HG03097 (cell line): Measurements from ENCODE around the gene IL17B.

Experiments used
- ATAC-seq: cut with Tn5 transposase; IDR thresholded peaks from one replicate; pipeline ENCODE4 v1.9.1; 2021; ENCODE audit not compliant: unreplicated experiment, low FRiP score

Gene IL17B, protein sequence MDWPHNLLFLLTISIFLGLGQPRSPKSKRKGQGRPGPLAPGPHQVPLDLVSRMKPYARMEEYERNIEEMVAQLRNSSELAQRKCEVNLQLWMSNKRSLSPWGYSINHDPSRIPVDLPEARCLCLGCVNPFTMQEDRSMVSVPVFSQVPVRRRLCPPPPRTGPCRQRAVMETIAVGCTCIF

GRCh38 chr5:149379177-149379761 is at the start of gene IL17B:
Gene IL17B (minus strand): TSS chr5:149379292. CDS start chr5:149379225, 67 bp downstream.
- ATAC-seq, result no peak

- ATAC-seq, result no peak
Observed at GRCh38 chr5:149428032-149428431, 48.9 kb upstream of the IL17B start.

DNA sequence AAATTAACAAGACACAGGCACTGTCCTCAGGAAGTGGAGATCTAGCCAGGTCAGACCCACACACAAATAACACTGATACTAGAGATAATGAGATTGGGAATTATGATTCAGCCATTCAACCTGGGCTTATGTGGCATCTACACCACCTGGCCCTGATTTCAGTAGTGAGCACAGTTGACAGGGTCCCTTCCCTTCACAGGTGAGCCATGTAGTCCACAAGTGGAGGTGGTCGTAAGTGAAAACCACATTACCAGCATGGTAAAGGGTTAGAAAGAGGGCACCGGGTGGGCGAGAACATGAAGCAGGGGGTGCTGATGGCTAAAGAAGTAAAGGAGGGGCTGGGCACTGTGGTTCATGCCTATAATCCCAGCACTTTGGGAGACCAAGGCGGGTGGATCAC is 48.3 kb upstream of the IL17B start:
- ATAC-seq, result no peak

DNA sequence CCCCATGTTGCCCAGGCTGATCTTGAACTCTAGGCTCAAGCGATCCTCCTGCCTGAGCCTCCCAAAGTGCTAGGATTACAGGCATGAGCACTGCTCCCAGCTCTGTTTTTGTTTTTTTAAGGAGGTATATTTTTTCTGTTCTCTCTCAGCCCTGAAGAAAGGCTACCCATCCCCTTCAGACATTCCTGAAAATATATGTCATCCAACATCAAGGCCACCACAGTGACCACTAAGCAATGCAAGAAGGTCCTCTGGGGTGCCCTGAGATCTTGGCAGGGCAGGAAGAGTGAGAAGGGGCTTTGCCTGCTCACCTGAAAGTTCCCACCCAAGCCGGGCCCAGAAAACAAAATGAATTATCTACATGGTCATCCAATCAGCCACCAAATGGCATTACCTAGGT is 47.8 kb upstream of the IL17B start:
- no peak for ATAC-seq

DNA sequence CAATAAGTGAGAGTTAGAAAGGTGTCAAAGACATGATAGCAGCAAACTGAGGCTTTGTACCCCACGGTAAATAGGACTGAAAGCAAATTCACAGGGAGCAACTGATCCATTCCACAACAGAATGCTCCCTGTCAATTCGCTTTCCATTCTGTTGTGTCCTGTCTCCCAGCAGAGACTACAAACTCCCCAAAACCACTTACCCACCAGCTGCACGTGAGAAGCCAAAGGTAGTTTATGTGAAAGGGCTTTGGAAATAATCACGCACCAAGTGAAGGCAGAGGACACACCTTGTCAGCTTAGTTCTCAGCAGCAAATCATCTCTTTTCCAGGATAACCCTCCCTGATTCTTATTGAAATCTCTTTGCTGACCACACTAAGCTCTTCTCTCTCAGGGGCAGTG is 46.6 kb upstream of the IL17B start:
- no peak for ATAC-seq

DNA sequence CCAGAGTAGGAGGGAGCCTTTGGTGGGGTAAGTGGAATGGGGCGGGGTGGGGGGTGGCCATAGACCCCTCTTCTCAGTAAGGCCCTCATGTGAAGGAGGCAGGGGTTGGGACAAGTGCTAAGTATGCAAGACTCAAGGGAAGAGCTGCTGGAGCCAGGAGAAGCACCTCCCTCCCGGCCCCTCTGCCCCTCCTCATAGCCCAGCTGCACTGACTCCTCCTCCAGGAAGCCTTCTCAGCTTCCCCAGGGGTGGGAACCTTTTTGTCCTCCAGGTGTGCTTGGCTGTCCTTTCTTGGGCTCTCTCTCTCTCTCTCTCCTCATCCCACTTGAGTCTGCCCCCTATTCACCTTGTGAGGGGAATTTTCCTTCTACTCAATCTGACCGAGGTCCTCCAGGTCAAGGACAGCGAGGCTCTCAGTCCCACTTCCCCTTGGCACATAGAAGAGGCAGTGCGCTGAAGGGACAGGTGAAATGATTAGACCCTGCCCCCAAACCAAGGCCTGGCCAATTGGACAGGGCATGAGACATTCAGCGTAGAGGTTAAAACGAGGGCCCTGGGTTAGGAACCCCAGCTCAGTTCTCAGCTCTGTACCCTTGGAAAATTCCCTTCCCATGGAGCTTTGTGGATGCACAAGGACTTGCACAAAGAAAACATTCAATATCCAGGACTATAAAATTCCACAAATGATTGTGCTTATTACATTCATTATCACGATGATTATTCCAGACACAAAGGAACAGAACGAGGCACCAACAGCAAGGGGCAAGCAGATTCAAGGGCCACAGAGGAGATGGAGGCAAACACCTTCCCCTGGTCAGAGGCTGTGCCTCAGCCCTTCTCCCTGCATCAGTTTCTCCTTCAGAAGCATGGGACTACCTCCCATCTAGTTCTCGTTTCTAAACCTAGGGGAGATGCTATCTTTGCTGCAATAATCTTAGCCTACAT is 45.6 kb upstream of the IL17B start:
- ATAC-seq, result no peak

DNA sequence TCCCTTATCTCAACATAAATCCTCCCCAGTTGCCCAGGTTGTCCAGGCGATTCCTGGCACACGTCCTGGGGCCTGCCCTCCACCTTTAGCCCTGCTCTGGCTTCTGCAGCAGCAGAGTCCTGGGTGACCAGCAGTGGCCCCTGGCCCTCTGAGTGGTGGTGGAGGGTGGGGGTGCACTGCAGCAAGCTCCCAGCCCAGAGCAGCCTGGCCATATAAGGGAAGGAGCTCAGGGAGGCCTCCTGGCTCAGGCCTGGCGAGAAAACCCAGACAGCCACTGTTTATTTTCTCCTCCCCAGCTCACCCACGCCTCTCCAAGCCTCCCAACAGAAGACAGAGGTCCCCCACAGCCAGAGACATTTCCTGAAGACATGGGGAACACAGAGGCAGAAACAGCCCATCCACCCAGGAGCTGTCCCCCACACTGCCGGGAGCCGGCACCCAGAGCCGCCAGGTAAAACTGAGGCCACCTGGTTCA is 44.7 kb upstream of the IL17B start:
- no peak for ATAC-seq

DNA sequence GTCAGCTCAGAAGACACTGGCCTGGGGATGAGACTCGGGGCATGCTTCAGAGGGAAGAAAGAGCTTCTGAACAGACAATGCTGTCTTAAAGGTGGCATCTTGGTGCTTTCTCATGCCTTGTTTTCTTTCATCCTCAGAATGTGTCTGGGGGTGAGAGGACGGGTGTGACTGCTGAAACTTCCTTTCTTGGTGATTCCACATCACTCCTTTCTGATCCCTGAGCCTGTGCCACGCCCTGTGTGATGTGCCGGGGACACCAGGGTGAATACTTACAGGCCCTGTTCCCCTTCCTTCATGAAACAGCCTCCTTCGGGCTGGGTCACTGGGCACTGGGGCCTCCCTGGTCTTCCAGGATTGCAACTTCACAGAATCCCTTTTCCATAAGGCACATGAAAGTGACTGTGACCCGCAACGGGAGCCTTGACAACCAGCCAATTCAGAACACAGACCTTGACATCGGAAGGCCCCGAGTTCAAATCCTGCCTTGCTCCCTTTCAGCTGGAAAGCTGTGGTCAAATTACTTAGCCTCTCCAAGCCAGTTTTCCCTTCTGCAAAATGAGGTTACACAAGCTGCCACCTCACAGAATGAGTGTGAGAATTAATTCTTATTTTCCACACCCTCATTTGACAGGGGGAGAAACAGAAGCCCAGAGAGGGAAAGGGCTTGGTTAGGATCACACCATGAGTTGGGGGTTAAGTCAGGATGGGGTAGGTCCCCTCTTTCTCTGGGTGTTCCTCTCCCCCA is 44.1 kb upstream of the IL17B start:
- ATAC-seq, result no peak

DNA sequence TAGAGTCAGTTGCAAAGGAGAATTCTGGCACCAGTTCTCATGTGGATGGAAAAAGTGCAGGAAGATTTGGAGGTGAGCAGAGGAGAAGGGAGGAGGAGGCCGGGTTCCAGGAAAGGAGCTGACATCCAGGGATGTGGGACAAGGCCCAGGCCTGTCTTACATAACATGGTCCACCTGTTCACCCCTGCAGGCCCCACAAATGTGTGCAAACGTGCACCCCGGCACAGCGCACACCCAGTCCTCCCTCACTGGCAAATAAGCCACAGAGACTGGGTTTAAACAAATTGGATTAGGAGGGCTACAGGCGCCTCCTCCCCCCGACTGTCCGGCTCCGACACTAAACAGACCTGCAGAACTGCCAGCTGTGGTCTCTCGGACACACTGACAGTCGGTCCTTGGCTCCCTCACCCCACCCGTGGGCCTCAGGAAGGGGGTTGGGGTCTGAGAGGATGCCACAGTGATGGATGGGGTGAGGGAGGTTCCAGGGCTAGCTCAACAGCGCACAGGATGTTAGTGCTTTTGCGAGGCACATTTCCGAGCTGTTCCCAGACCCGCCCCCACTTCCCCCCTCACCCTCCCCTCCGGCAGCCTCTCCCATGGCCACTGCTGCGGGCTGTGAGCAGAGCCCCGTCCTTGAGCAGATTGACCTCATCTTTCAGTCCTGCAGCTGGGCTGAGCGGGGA is 43.4 kb upstream of the IL17B start:
- no peak for ATAC-seq

DNA sequence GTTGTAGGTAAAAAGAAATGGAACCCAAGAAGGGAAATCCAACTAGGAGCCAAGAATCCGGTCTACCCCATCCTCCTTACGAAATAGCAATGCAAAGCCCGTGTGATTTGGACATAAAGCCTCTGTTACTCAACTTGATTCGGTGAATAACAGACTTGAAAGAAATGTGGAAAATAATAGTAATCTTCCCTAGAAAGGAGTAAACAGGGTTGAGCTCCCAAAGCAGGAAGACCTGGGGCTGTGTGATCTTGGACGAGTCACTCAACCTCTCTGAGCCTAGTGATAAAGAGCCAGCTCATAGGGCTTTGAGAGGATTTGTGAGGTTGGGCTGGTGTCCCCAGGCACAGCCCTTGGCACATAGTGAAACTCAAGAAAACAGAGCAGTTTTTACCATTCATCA is 42.7 kb upstream of the IL17B start:
- no peak for ATAC-seq

- ATAC-seq, result no peak
Observed at GRCh38 chr5:149421372-149421685, 42.2 kb upstream of the IL17B start.

DNA sequence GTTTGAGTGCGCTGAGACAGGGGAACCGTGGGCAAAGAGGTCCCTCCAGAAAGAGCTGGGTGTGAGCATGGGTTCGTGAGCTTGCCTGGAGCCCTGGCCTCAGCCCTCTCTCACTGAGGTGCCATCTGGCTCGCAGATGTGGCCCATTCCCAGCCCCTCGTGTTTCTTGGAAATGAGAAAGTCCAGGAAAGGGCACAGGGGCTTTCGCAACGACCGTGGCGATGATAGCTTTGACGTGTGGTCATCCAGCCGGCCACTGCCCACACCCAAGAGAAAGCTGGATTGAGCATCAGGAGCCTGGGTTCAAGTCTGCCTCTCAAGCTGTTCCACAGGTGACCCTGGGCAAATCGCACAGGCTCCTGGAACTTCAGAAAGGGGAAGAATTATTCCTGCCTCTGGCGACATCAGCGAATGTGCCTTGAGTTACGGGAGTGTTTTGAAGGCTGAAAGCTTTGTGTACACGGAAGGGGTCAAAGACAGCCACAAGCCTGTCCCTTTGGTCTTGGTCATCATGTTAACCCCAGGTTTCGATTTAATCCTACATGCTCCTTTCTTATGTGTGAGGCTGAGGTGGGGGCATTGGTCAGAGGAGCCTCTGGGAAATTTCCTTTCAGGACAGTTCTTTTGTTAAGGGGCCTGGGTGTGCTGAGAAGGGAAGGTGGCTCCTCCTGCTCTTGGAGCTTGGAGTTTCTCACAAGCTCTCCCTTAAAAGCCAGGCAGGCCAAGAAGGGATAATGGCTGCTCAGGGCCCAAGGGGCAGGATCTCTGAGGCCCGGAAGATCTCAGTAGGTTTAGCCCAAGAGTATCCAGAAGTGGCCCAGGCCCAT is 41.7 kb upstream of the IL17B start:
- no peak for ATAC-seq

DNA sequence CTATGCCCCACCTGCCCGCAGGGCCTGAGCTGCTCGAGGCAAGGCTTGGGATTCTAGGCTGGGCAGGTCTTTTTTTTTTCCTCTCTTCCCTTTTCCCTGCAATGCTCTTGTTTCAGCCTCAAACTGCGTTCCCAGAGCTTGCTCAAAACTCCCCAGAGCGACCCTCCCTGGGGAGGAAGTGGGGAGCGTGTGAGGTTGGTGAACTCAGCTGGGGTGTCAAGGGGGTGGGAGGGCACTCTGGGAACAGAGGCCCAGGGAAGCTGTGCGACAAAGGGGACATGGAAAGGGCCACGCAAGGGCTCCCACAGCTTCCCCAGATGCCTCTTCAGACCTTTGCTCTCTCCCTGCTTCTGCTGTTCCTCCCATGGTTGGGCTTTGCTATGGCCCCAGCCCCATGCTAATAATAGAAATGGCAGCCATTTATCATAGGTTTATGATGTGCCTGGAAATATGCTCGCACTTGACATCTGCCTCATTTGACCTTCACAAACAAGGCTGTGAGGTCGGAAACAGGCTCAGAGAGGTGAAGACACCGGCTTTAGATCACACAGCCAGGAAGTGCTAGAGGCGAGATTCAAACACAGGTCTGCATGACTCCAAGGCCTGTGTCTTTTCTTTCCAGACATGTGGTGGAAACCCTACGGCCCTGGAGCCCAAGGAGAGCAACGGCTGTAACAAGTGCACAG is 40.9 kb upstream of the IL17B start:
- no peak for ATAC-seq

DNA sequence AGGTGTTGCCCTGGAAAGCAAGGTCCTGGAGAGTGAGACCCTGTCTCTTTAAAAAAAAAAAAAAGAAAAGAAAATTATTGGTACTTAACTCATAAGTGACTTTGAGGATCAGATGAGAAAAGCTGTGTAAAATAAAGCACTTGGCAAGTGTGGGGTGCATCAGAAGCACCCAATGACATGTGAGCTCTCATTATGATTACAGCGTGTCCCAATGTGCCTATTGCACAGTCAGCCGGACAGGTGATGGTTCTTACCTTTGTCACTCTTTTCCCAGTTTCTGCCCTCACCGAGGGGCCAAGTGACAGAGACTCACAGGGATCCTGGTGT is 40.4 kb upstream of the IL17B start:
- no peak for ATAC-seq

DNA sequence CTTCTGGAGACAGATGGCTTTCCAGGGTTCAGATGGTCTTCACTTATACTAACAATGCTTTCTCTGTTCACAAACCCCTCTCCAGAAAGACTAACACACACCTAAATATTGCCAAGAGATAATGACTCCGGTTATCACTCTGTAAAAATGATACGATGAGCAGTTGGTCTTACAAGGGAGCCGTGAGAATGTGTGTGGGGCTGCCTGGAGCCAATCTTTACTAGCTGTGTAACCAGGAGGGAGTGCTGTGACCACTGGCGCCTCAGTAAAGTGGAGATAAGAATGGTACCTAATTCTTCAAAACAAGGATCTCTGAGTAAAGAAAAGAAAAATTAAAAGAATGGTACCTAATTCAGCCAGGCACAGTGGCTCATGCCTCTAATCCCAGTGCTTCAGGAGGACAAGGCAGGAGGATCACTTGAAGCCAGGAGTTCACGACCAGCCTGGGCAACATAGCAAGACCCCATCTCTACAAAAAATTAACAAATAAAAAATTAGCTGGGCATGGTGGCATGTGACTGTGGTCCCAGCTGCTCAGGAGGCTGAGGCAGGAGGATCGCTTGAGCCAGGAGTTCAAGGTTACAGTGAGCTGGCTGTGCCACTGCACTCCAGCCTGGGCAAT is 39.9 kb upstream of the IL17B start:
- no peak for ATAC-seq

DNA sequence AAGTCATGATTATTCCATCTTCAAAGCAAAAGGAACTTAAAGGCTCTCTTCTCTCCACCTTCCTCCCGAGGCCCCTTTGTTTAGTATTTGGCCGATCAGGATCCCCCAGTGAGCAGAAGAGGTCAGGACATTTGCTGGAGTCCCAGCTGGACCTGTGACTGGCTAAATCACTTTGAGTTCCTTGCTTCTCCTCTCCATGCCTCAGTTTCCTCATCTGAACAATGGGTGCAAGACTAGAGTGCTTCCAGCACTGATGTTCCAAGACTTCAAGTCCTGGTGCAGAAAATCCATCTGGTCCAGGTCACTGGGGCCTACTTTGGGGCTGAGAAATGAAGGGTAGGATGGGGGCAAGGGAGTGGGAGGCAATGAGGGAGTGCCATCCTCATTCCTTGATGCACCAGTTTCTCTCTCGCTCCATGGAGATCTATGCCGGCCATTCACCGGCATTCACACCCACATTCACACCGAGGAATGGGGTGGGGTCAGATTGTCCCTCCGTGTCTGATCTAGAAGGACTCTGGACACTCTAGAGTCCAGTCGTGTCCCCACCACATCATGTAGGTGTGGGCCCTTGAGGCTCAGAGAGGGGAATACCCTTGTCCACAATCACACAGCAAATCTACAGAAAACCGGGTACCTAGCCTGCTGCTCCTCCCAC is 38.7 kb upstream of the IL17B start:
- ATAC-seq, result no peak

- no peak for ATAC-seq
Observed at GRCh38 chr5:149416987-149417710, 38.1 kb upstream of the IL17B start.
